HG03520 (cell line): ENCODE results near the gene SPTLC2.
"Not testable (repeated sequence)": the region's sequence is repeated elsewhere in the genome, so short reads cannot be mapped to it uniquely, and the experiment has no call there.

Experiments used
- ATAC-seq: cut with Tn5 transposase; IDR thresholded peaks from one replicate; pipeline ENCODE4 v1.9.1; 2021; ENCODE audit warnings: mild to moderate bottlenecking, moderate library complexity; ENCODE audit not compliant: unreplicated experiment

The SPTLC2 gene

GRCh38 chr14:77590845-77591485 is 25.5 kb downstream of the SPTLC2 start:
- no peak for ATAC-seq

GRCh38 chr14:77589099-77589498 is 27.3 kb downstream of the SPTLC2 start:
- no peak for ATAC-seq

- not testable (repeated sequence) for ATAC-seq
Observed at GRCh38 chr14:77588411-77589025, 27.9 kb downstream of the SPTLC2 start.

- ATAC-seq, result no peak
Observed at GRCh38 chr14:77585385-77585784, 31.1 kb downstream of the SPTLC2 start.

GRCh38 chr14:77584809-77585208 is 31.6 kb downstream of the SPTLC2 start:
- no peak for ATAC-seq

GRCh38 chr14:77583657-77584056 is 32.8 kb downstream of the SPTLC2 start:
- no peak for ATAC-seq

- ATAC-seq, result no peak
Observed at GRCh38 chr14:77582511-77582910, 33.9 kb downstream of the SPTLC2 start.

DNA sequence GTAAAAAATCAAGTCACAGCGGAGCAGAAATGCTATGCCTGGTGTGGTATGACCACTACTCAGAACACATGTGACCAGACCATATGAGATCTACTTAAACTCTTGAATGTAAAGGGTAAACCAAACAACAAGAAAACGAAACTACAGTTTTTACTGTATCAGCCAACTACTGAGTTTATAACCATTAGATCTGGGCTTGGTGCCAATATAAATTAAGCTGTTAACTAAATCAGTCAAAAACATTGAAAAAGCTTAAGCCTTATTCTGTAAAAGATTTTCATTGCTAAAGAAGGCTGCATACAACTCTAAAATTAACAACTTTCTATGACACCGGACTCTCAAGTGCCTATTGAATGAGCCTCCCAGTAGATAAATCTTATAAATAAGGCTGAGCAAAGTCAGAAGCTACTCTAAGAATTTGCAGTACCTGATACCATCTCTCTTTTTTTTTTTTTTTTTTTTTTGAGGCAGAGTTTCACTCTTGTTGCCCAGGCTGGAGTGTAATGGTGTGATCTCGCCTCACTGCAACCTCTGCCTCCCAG is 35.4 kb downstream of the SPTLC2 start:
- peak; percentile 79 for ATAC-seq

- ATAC-seq, result peak; percentile 5
Observed at GRCh38 chr14:77580477-77580876, 36.0 kb downstream of the SPTLC2 start.

DNA sequence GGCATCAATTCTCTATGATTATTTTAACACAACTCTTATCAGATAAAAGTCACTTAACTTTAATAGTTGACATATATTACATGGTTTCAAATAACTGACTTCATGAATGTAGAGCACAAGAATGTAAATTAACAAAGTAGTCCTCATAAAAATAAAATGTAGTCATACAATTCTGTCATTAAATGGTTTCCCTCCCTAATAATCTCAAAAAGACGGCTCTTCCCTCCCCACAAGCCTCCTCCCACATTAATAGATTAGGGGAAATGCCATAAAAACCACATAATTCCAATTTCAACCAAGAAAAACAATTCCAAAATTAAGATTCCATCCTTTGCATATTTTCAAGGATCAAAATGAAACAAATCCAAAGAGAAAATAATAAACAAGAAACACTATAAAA is 36.7 kb downstream of the SPTLC2 start:
- ATAC-seq, result no peak

DNA sequence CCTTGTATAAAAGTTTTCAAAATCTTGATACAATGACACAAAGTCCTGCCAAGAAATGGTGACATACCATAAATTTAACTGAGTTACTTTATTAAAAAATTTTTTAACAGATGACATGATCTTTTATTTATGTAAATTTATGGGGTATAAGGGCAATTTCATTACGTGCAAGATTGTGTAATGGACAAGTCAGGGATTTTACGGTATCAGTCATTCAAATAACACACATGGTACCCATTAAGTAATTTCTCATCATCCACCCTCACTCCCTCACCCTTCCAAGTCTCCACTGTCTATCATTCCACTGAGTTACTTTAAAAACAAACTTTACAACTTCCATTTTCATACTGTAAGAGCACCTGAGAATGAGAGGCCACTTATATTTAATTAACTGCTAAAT is 37.4 kb downstream of the SPTLC2 start:
- ATAC-seq, result no peak

GRCh38 chr14:77574446-77575115 is 41.9 kb downstream of the SPTLC2 start:
- no peak for ATAC-seq

DNA sequence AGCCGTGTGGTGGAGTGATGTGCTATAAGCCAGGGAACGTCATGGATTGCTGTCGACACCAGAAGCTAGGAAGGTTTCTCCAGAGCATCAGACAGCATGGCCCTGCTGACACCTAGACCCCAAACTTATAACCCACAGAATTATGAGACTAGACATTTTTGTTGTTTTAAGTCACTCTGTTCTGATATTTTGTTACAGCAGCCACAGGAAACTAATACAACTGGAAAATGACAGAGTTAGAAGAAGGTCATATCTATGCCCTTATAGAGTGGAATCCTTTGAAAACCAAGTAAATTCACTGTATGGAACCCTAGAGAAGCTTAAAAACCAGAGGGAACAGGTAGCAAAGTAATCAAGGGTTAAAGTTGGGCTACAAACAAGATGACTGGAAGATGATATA is 42.5 kb downstream of the SPTLC2 start:
- ATAC-seq, result no peak

DNA sequence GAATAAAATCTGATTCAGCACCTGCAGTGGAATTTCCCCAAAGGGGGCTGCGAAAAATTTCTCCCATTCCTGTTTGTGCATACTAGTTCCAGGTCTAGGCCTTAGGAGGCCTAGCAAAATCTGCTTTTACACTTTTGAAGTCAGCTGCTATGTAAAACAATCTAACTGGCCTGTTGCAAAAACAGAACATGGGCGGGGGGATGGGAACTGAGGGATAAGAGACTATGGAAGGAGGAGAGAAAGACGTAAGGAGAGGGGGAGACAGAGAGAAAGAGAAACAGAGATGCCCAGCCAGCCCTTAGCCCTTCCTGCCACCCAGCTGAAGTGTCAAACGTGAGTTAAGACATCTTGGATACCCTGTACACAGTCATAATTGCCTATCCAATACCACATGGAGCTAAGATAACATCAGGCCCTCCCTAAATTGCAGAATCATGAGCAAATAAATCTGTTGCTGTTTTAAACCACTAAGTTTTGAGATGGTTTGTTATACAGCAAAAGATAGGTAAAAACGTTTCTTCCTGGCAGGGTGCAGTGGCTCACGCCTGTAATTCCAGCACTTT is 45.6 kb downstream of the SPTLC2 start:
- no peak for ATAC-seq

DNA sequence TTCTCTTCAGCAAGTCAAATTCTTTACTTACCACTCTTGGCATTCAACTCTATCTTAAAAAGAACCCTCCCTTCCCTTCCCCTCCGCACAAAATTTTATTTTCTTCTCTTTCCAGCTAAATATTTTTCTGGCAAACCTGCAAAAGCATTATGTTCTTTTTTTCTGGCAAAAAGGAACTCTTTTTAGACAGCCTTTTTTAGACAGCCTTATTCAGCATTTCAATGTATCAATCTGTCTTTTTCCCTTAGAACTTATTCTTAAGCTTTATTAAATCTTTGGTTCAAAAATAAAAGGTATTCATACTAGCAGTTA is 50.5 kb downstream of the SPTLC2 start:
- no peak for ATAC-seq

GRCh38 chr14:77565289-77565993 is 51.0 kb downstream of the SPTLC2 start:
- ATAC-seq, result no peak

- no peak for ATAC-seq
Observed at GRCh38 chr14:77562681-77563080, 53.8 kb downstream of the SPTLC2 start.

DNA sequence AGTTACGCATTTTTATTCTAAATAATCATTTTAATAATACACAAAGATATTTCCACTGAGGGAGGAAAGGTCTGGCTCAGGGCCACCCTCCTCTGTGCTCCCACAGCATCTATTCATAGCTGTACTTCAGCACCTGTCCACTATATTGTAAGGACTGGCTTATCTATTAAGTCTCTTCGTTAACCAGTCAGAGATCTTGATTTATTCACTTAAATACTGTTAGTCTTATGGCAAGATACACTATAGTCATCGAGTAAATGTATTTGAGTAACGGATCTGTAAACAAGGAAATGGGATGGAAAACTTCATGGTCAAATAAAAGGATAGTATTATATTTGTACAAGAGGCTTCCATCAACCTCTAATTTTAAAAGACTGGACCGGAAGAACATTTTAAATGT is 54.6 kb downstream of the SPTLC2 start:
- ATAC-seq, result no peak

GRCh38 chr14:77559381-77559780 is 57.1 kb downstream of the SPTLC2 start:
- no peak for ATAC-seq

DNA sequence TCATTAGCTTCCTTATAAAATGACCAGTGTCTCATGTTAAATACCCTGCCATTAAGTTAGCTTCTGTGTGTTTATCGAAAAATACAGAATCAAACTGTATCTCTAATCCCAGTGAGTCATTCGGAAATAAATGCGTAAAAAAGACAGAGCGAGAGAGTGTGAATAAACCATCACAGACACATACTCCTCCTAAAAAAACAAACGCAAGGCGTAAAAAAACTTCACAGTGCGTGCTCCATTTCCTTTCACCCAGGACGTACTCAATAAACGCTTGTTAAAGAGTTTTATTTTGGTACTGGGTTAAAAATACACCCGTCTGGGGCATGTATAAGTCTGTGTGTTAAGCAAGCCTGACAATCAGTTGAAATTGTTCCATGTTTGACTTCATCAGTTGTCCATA is 59.0 kb downstream of the SPTLC2 start:
- no peak for ATAC-seq

DNA sequence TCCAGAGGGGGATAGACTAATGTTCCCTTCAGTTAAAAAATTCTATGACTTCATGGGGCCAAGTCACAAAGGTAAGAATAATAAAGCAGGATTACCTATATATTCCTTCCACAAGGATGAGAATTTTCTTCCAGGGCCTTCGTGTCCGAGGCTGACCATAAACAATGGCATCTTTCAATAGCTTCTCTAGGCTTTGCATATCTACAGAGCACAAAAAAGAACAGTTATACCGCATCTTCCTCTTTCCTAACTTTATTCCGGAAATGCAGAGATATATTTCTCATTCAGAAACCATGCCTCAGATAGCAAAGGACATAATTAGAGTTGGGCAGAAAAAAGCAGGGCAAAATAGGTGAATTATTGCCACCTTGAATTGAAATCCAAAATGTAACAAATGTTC is 59.5 kb downstream of the SPTLC2 start:
- no peak for ATAC-seq
